Mesothelial cell of epicardium (in vitro differentiated cells): ENCODE measurements around the gene TSPAN4. TPM values are rescaled to one million over a fixed set of nuclear protein-coding genes. Genes with fewer than 3 reads are reported as not detected.

Source experiments
- DNase-seq, 2 experiments: peaks; one replicate each; pipeline ENCODE4 v3.0.0; 2021; ENCODE audit warnings: low spot score in 2 of 2; ENCODE audit not compliant: unreplicated experiment in 2 of 2
- H3K27ac Mint-ChIP-seq: 2 replicates; pipeline ENCODE4 v1.8.0; 2021; ENCODE audit warnings: mixed read lengths
- H3K27me3 Mint-ChIP-seq: 2 replicates; pipeline ENCODE4 v1.8.0; 2021; ENCODE audit warnings: low read depth, mixed read lengths
- H3K36me3 Mint-ChIP-seq: 2 replicates; pipeline ENCODE4 v1.8.0; 2021; ENCODE audit warnings: mixed read lengths
- H3K4me1 Mint-ChIP-seq: 2 replicates; pipeline ENCODE4 v1.8.0; 2021; ENCODE audit warnings: mixed read lengths
- H3K4me3 Mint-ChIP-seq: 2 replicates; pipeline ENCODE4 v1.8.0; 2021; ENCODE audit warnings: mild to moderate bottlenecking, moderate library complexity, mixed read lengths
- H3K9me3 Mint-ChIP-seq: 2 replicates; pipeline ENCODE4 v1.8.0; 2021; ENCODE audit warnings: mixed read lengths
- CTCF ChIP-seq: fragments of 200-600 bp; sonication (generic); IDR thresholded peaks from one replicate; pipeline ENCODE4 v1.5.0; 2021; ENCODE audit warnings: antibody characterized with exemption; ENCODE audit not compliant: unreplicated experiment
- total RNA-seq: library from RNA; stranded (reverse); gene quantifications from 3 replicates; pipeline ENCODE4 v1.2.1, GENCODE V29; 2021

The TSPAN4 gene
- total RNA-seq, 1 donor from 2014 or later: 94.1 TPM

DNA sequence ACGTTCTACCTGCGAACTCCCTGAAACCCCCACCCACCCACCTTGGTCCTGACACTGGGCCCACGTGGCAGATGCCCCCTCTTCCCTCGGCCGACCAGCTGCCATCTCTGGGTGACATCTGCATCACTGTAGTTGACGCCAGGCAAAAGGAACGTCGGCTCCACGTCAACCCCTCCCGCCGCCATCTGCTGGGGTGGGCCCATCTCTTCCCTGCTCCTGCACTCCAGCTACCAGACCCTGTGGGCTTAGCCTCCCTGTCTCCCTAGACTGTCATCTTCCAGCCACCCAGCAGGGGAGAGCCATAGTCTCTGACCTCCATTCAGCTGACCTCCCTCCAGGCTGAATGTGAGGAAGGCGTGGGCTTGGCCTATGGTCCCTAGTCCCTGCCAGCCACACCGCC is 46.6 kb downstream of the TSPAN4 start:
- peaks cover 10% of the 10 kb centered on the region for H3K36me3 Mint-ChIP-seq
- H3K9me3 Mint-ChIP-seq: no peaks in the 10 kb centered on the region
- DNase-seq: no peak
- H3K27me3 Mint-ChIP-seq: no peaks in the 10 kb centered on the region
- H3K4me1 Mint-ChIP-seq: no peaks in the 10 kb centered on the region
- no peak overlapping the region for H3K27ac Mint-ChIP-seq
- TF ChIP-seq CTCF: no peak
- no peak overlapping the region for H3K4me3 Mint-ChIP-seq

GRCh38 chr11:889687-890475 is 47.2 kb downstream of the TSPAN4 start:
- TF ChIP-seq CTCF: no peak
- Mint-ChIP-seq H3K36me3 (peaks cover 10% of the 10 kb centered on the region), H3K4me1 (no peaks in the 10 kb centered on the region), H3K9me3 (no peaks in the 10 kb centered on the region), H3K4me3 (no peak overlapping the region), H3K27me3 (no peaks in the 10 kb centered on the region), H3K27ac (no peak overlapping the region)
- DNase-seq: no peak

- Mint-ChIP-seq H3K36me3 (peaks cover 6% of the 10 kb centered on the region), H3K27me3 (no peaks in the 10 kb centered on the region), H3K4me1 (no peaks in the 10 kb centered on the region), H3K4me3 (no peak overlapping the region), H3K9me3 (no peaks in the 10 kb centered on the region), H3K27ac (no peak overlapping the region)
- no peak for TF ChIP-seq CTCF
- DNase-seq: no peak
These were observed 48.3 kb downstream of the TSPAN4 start for GRCh38 chr11:890794-891540.

DNA sequence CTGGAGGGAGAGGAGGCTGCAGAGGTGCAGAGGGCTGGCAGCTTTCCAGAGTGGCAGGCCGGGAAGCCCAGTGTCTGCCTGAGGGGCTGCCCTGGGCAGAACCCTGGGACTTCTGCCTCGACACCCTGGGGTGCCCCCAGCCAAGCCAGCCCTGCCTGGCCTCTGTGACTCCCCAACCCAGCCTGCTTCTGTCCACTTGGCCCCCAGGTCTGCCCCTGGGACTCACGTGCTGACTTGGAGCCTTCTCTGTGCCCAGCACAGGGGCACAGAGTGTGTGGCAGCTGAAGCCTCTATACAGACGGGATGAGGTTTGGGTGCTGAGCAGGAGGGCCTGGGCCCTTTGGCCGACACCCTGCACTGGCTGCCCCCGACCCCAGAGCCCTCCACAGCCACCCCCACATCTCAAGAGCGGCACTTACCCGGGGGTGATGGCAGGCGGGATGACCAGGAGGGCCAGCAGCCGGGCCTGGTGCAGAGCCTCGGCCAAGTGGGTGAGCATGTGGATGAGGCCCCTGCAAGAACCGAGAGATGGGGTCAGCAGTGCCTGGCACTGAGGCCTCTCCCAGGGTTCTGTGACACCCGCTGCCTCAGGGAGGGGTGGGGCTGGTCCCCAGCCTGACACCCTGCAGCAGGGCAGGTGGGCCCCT is 50.5 kb downstream of the TSPAN4 start:
- no peak overlapping the region for H3K27ac Mint-ChIP-seq
- TF ChIP-seq CTCF: no peak
- H3K4me1 Mint-ChIP-seq: no peaks in the 10 kb centered on the region
- H3K9me3 Mint-ChIP-seq: no peaks in the 10 kb centered on the region
- no peak overlapping the region for H3K4me3 Mint-ChIP-seq
- DNase-seq: no peak
- H3K27me3 Mint-ChIP-seq: no peaks in the 10 kb centered on the region
- H3K36me3 Mint-ChIP-seq: peaks cover 3% of the 10 kb centered on the region

GRCh38 chr11:894575-895201 is 52.0 kb downstream of the TSPAN4 start:
- H3K4me3 Mint-ChIP-seq: no peak overlapping the region
- no peak for DNase-seq
- H3K27me3 Mint-ChIP-seq: no peaks in the 10 kb centered on the region
- H3K9me3 Mint-ChIP-seq: no peaks in the 10 kb centered on the region
- H3K27ac Mint-ChIP-seq: no peak overlapping the region
- H3K36me3 Mint-ChIP-seq: no peaks in the 10 kb centered on the region
- H3K4me1 Mint-ChIP-seq: no peaks in the 10 kb centered on the region
- no peak for TF ChIP-seq CTCF
